ENCODE results near the gene EFCAB8.
A peak's percentile ranks its signal among the peaks of the same experiment; 100 is the strongest.
"Not testable (repeated sequence)": the region's sequence is repeated elsewhere in the genome, so short reads cannot be mapped to it uniquely, and the experiment has no call there.

The EFCAB8 gene

DNA sequence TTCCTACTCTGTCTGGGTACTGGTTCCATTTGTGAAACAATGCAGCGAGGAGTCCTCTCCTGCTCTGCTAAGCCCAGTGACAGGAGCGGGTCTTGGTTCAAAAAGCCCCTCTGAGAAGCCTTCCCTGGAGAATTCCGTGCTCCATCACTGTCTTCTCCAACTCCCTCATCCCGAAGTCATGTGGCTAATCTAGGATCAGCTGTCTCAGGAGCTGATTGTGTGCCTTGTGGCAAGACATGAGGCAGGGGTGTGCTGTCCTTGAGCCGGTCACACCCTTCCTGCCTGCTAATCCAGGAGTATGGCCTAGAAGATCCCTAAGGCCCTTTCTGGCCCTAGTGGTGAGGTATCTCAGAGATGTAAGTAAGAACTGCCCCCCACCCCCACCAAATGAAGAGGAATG is 72.0 kb downstream of the EFCAB8 start:
- no peak for TF ChIP-seq CTCF (IDR thresholded peaks at IDR 0.05; ENCODE audit: low read depth, low read length, missing control alignments)
- in situ Hi-C loops (cut with HindIII; ENCODE audit: low sequenced_read_pairs), result no loop called here
- no peak for DNase-seq (ENCODE audit: low read depth)
- H3K4me3 ChIP-seq (ENCODE audit: low read depth, low read length), result no peak overlapping the region

- in situ Hi-C loops (cut with HindIII; ENCODE audit: low sequenced_read_pairs), result no loop called here
- no peak overlapping the region for H3K4me3 ChIP-seq (ENCODE audit: low read depth, low read length)
- no peak for DNase-seq (ENCODE audit: low read depth)
- no peak for TF ChIP-seq CTCF (IDR thresholded peaks at IDR 0.05; ENCODE audit: low read depth, low read length, missing control alignments)
These were observed 75.9 kb downstream of the EFCAB8 start for GRCh38 chr20:32934580-32934979.

DNA sequence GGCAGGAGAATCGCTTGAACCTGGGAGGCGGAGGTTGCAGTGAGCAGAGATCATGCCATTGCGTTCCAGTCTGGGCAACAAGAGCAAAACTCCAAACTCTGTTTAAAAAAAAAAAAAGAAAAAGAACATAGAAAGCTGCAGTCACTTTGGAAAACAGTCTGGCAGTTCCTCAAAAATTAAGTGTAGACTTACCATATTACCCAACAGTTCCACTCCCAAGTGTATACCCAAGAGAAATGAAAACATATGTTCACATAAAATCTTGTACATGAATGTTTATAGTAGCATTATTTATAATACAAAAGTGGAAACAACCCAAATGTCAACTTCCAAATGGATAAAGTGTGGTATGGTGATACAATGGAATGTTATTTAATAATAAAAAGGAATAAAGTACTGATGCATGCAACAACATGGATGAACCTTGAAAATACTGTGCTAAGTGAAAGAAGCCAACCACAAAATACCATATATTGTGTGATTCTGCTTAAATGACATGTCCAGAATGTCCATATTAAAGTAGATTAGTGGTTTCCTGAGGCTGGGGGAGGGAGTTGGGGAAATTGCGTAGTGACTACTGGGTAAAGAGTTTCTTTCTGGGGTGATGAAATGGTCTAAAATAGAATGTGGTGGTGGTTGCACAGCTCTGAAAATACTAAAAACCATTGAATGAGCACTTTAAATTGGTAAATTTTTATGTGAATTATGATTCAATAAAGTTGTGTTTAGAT is 82.6 kb downstream of the EFCAB8 start:
- H3K4me3 ChIP-seq (ENCODE audit: low read depth, low read length), result no peak overlapping the region
- in situ Hi-C loops (cut with HindIII; ENCODE audit: low sequenced_read_pairs), result no loop called here
- TF ChIP-seq CTCF (IDR thresholded peaks at IDR 0.05; ENCODE audit: low read depth, low read length, missing control alignments), result no peak
- no peak for DNase-seq (ENCODE audit: low read depth)

- no peak for DNase-seq (ENCODE audit: low read depth)
- in situ Hi-C loops (cut with HindIII; ENCODE audit: low sequenced_read_pairs), result no loop called here
- no peak for TF ChIP-seq CTCF (IDR thresholded peaks at IDR 0.05; ENCODE audit: low read depth, low read length, missing control alignments)
- H3K4me3 ChIP-seq (ENCODE audit: low read depth, low read length), result no peak overlapping the region
These were observed 84.8 kb downstream of the EFCAB8 start for GRCh38 chr20:32943490-32944052.

GRCh38 chr20:32945710-32946221 is 87.0 kb downstream of the EFCAB8 start:
- TF ChIP-seq CTCF (IDR thresholded peaks at IDR 0.05; ENCODE audit: low read depth, low read length, missing control alignments), result peak; percentile 59
- in situ Hi-C loops (cut with HindIII; ENCODE audit: low sequenced_read_pairs), result no loop called here
- DNase-seq (ENCODE audit: low read depth), result no peak
- H3K4me3 ChIP-seq (ENCODE audit: low read depth, low read length), result no peak overlapping the region

- DNase-seq (ENCODE audit: low read depth), result no peak
- no peak for TF ChIP-seq CTCF (IDR thresholded peaks at IDR 0.05; ENCODE audit: low read depth, low read length, missing control alignments)
- H3K4me3 ChIP-seq (ENCODE audit: low read depth, low read length), result no peak overlapping the region
- in situ Hi-C loops (cut with HindIII; ENCODE audit: low sequenced_read_pairs), result no loop called here
These were observed 87.9 kb downstream of the EFCAB8 start for GRCh38 chr20:32946629-32947028.

GRCh38 chr20:32950539-32950938 is 91.8 kb downstream of the EFCAB8 start:
- in situ Hi-C loops (cut with HindIII; ENCODE audit: low sequenced_read_pairs); H3K4me3 ChIP-seq (ENCODE audit: low read depth, low read length); DNase-seq (ENCODE audit: low read depth): not testable (repeated sequence)
